ENCODE measurements around the gene PHF1. TPM values are rescaled to one million over a fixed set of nuclear protein-coding genes. Genes with fewer than 3 reads are reported as not detected.
A peak's percentile ranks its signal among the peaks of the same experiment; 100 is the strongest.

The PHF1 gene
- total and polyA plus RNA-seq, 2 of the 4 experiments (the other 2 are of a cell fraction): 9.0 to 47.2 TPM

GRCh38 chr6:33410050-33410710 is 634 bp upstream of the PHF1 start:
- WGBS, 2 experiments (ENCODE audit: extremely low coverage in 2 of 2, insufficient read length in 1 of 2): 0% methylated on average over 19 of the region's 65 CpGs; no CpG with 5 or more reads in 1 of the 2 experiments
- Histone ChIP-seq H2BK15ac (ENCODE audit: low read depth, low read length) (peak overlapping the region; percentile 100; the same call in 2 of the 3 replicates), H4K91ac (ENCODE audit: insufficient read depth, low read depth, low read length) (peak overlapping the region; percentile 97; the same call in 1 of the 2 replicates), H3K56ac (ENCODE audit: extremely low read depth, insufficient read depth, low read length) (peak overlapping the region; percentile 96; the same call in 1 of the 2 replicates), H3K27me3 (ENCODE audit: control insufficient read depth, insufficient read depth, low read length) (no peaks in the 10 kb centered on the region), H2AK9ac (replicated peaks; ENCODE audit: low read depth, low read length, poor library complexity) (peak overlapping the region; percentile 89), H2BK120ac (ENCODE audit: low read depth, low read length) (0 out of 2 replicates have a peak overlapping the region, but pooled peaks have one; percentile 25), H3K9ac (ENCODE audit: low read depth, low read length) (peak overlapping the region; percentile 97), H3K14ac (replicated peaks; ENCODE audit: low read depth, low read length) (peak overlapping the region; percentile 100), H2BK5ac (ENCODE audit: low read depth, low read length, poor library complexity, severe bottlenecking) (peak overlapping the region; percentile 100), H3K4me2 (ENCODE audit: low read depth, low read length) (peak overlapping the region; percentile 90), H3K4me3 (ENCODE audit: insufficient read depth, low read depth, low read length) (peak overlapping the region; percentile 92), H2BK20ac (ENCODE audit: low read depth, low read length) (no peak overlapping the region; the same call in 1 of the 2 replicates), H3K18ac (ENCODE audit: low read depth, low read length) (no peak overlapping the region), H4K5ac (ENCODE audit: low read depth, low read length) (peak overlapping the region; percentile 24), H4K8ac (ENCODE audit: low read depth in 2 of 2, low read length in 2 of 2) (peak overlapping the region; percentile 83 to 96; a peak in 3 of 4 replicates), H3K27ac (ENCODE audit: insufficient read depth, low read length) (peak overlapping the region; percentile 100), H2AFZ (replicated peaks; ENCODE audit: low read length, poor library complexity) (peak overlapping the region; percentile 98), H3K4ac (ENCODE audit: low read depth, low read length) (peak overlapping the region; percentile 99), H3K9me3 (ENCODE audit: control insufficient read depth, insufficient read depth, low read length) (no peaks in the 10 kb centered on the region), H4K20me1 (ENCODE audit: insufficient read depth, low read length) (no peaks in the 10 kb centered on the region), H3K9me1 (ENCODE audit: insufficient read depth, low read length) (peaks cover 5% of the 10 kb centered on the region; the same call in 1 of the 2 replicates), H3K36me3 (ENCODE audit: control insufficient read depth, insufficient read depth, low read length) (peaks cover 34% of the 10 kb centered on the region), H3K23ac (ENCODE audit: low read depth, low read length) (peak overlapping the region; percentile 34; the same call in 1 of the 2 replicates), H3K4me1 (ENCODE audit: control insufficient read depth, insufficient read depth, low read length) (no peaks in the 10 kb centered on the region; the same call in 1 of the 2 replicates), H2AK5ac (ENCODE audit: low read depth, low read length) (peak overlapping the region; percentile 90), H3K79me1 (ENCODE audit: low read depth in 1 of 2, low read length in 2 of 2) (peaks cover 7 to 51% of the 10 kb centered on the region in 2 experiments)
- TF ChIP-seq POLR2A (IDR thresholded peaks at IDR 0.05; ENCODE audit: low read depth, low read length): peak; percentile 69; the same call in 1 of the 2 replicates
- TF ChIP-seq MAZ (IDR thresholded peaks at IDR 0.05; ENCODE audit: borderline replicate concordance, low read depth, low read length): peak; percentile 85; the same call in 1 of the 2 replicates
- TF ChIP-seq SMC3 (IDR thresholded peaks at IDR 0.05; ENCODE audit: low read depth, low read length): no peak
- TF ChIP-seq USF2 (IDR thresholded peaks at IDR 0.05; ENCODE audit: low read depth, low read length): 0 out of 2 replicates have a peak, but pooled peaks have one; percentile 57
- peak; percentile 95 for TF ChIP-seq MXI1 (IDR thresholded peaks at IDR 0.05; ENCODE audit: borderline replicate concordance, low read depth, low read length)
- TF ChIP-seq CHD1 (IDR thresholded peaks at IDR 0.05; ENCODE audit: low read depth, low read length): no peak
- peak; percentile 50; the same call in 1 of the 2 replicates for TF ChIP-seq BHLHE40 (IDR thresholded peaks at IDR 0.05; ENCODE audit: low read depth, low read length)
- no peak for TF ChIP-seq FOS (IDR thresholded peaks at IDR 0.05; ENCODE audit: low read depth, low read length)
- no TSS peak for BruUV-seq (replicated peaks)
- peak; percentile 97 for DNase-seq
- ChIA-PET CTCF (no interaction called here), POLR2A (ENCODE audit: unreplicated experiment) (interaction anchor here (0.6 kb wide), 1 partner anchor 16 kb away, joined by 9 read pairs; no protein-coding TSS in a partner anchor)
- ATAC-seq (ENCODE audit: low read depth): peak; percentile 84
- intact Hi-C loops (cut with micrococcal nuclease): loop anchor here (1.0 to 2.0 kb wide), 2 partner anchors 19 to 201 kb away; partner anchors contain the start of genes KIFC1 and RING1
- in situ Hi-C loops (cut with MboI; ENCODE audit: low sequenced_read_pairs): no loop called here
- dilution Hi-C loops (cut with HindIII; ENCODE audit: low sequenced_read_pairs, unreplicated experiment): no loop called here
